NCI-H446 (cell line): Measurements from ENCODE around the gene USP49.
A peak's percentile ranks its signal among the peaks of the same experiment; 100 is the strongest.

ENCODE experiments used
- DNase-seq, 2 experiments: peaks; one replicate each; lab custom pipeline; 2025; lab: John Stamatoyannopoulos, UW

Gene USP49

GRCh38 chr6:41874741-41875140, 20.4 kb downstream of the USP49 start:
- DNase-seq, result no peak

GRCh38 chr6:41872147-41872546, 23.0 kb downstream of the USP49 start:
- DNase-seq, result no peak

- DNase-seq, result no peak
Measured at GRCh38 chr6:41871691-41872090, 23.5 kb downstream of the USP49 start.

- DNase-seq, result no peak
Measured at GRCh38 chr6:41859356-41859755, 35.8 kb downstream of the USP49 start.

- DNase-seq, result no peak
Measured at GRCh38 chr6:41858703-41859102, 36.5 kb downstream of the USP49 start.

GRCh38 chr6:41850861-41851260, 44.3 kb downstream of the USP49 start:
- DNase-seq, result peak; percentile 3 to 49

GRCh38 chr6:41846666-41847237, 48.4 kb downstream of the USP49 start:
- DNase-seq, result peak; percentile 73 to 80

- no peak for DNase-seq
Measured at GRCh38 chr6:41843178-41843577, 52.0 kb downstream of the USP49 start.

GRCh38 chr6:41840326-41840725, 54.8 kb downstream of the USP49 start:
- DNase-seq, result no peak

- no peak for DNase-seq
Measured at GRCh38 chr6:41836660-41837052, 58.5 kb downstream of the USP49 start.

GRCh38 chr6:41836022-41836659, 59.0 kb downstream of the USP49 start:
- no peak for DNase-seq

- no peak for DNase-seq
Measured at GRCh38 chr6:41832263-41832662, 62.9 kb downstream of the USP49 start.

GRCh38 chr6:41826343-41827022, 68.7 kb downstream of the USP49 start:
- no peak for DNase-seq

- no peak for DNase-seq
Measured at GRCh38 chr6:41824571-41825569, 70.3 kb downstream of the USP49 start.

GRCh38 chr6:41823178-41823577, 72.0 kb downstream of the USP49 start:
- no peak for DNase-seq

GRCh38 chr6:41822021-41822420, 73.2 kb downstream of the USP49 start:
- no peak for DNase-seq

GRCh38 chr6:41821266-41821665, 73.9 kb downstream of the USP49 start:
- no peak for DNase-seq

- DNase-seq, result no peak
Measured at GRCh38 chr6:41818271-41819054, 76.7 kb downstream of the USP49 start.

- no peak for DNase-seq
Measured at GRCh38 chr6:41815587-41815986, 79.6 kb downstream of the USP49 start.

- DNase-seq, result no peak
Measured at GRCh38 chr6:41814629-41815028, 80.5 kb downstream of the USP49 start.

- DNase-seq, result no peak
Measured at GRCh38 chr6:41813956-41814355, 81.2 kb downstream of the USP49 start.
